Measurements from ENCODE around the gene STUB1.

GRCh38 chr16:694863-695354, 14.7 kb downstream of the STUB1 start:
- no peak for TF ChIP-seq CTCF (IDR thresholded peaks at IDR 0.05; ENCODE audit: low read length)
- no peak for TF ChIP-seq EZH2 (optimal IDR thresholded peaks at IDR 0.05; ENCODE audit: low read depth, low read length)
- TF ChIP-seq EZH2phosphoT487 (IDR thresholded peaks at IDR 0.05; ENCODE audit: low read length), result no peak

Measured in MM.1S (cell line).